Measurements from ENCODE around the gene MAPK9.

- TF ChIP-seq CTCF (IDR thresholded peaks at IDR 0.05) = no peak
- TF ChIP-seq POLR2A (IDR thresholded peaks at IDR 0.05) = no peak
These were observed 12.1 kb upstream of the MAPK9 start for GRCh38 chr5:180304016-180304292.

Data from thyroid gland (tissue), 4 donors.